Measurements from ENCODE around the gene PLA2G4D.

The PLA2G4D gene

GRCh38 chr15:42080186-42080918 lies 14.0 kb downstream of the PLA2G4D start:
- Histone ChIP-seq H3K27me3 (ENCODE audit: insufficient read depth, low read depth, severe bottlenecking) (no peaks in the 10 kb centered on the region), H3K4me3 (ENCODE audit: low read depth, low read length) (no peak overlapping the region), H3K9me3 (ENCODE audit: severe bottlenecking) (no peaks in the 10 kb centered on the region), H3K27ac (no peak overlapping the region), H3K36me3 (no peaks in the 10 kb centered on the region)
- no peak for DNase-seq
- TF ChIP-seq CTCF (IDR thresholded peaks at IDR 0.05; ENCODE audit: low read depth, low read length): no peak

- no peaks in the 10 kb centered on the region for H3K36me3 ChIP-seq
- DNase-seq: no peak
- TF ChIP-seq CTCF (IDR thresholded peaks at IDR 0.05; ENCODE audit: low read depth, low read length): no peak
- no peaks in the 10 kb centered on the region for H3K9me3 ChIP-seq (ENCODE audit: severe bottlenecking)
- H3K27ac ChIP-seq: no peak overlapping the region
- H3K4me3 ChIP-seq (ENCODE audit: low read depth, low read length): no peak overlapping the region
- H3K27me3 ChIP-seq (ENCODE audit: insufficient read depth, low read depth, severe bottlenecking): no peaks in the 10 kb centered on the region
These were observed 14.9 kb downstream of the PLA2G4D start for GRCh38 chr15:42079401-42079908.

GRCh38 chr15:42078903-42079302 lies 15.5 kb downstream of the PLA2G4D start:
- Histone ChIP-seq H3K36me3 (no peaks in the 10 kb centered on the region), H3K9me3 (ENCODE audit: severe bottlenecking) (no peaks in the 10 kb centered on the region), H3K27me3 (ENCODE audit: insufficient read depth, low read depth, severe bottlenecking) (no peaks in the 10 kb centered on the region), H3K27ac (no peak overlapping the region), H3K4me3 (ENCODE audit: low read depth, low read length) (no peak overlapping the region)
- no peak for TF ChIP-seq CTCF (IDR thresholded peaks at IDR 0.05; ENCODE audit: low read depth, low read length)
- no peak for DNase-seq

GRCh38 chr15:42077689-42078088 lies 16.7 kb downstream of the PLA2G4D start:
- no peaks in the 10 kb centered on the region for H3K27me3 ChIP-seq (ENCODE audit: insufficient read depth, low read depth, severe bottlenecking)
- no peak overlapping the region for H3K27ac ChIP-seq
- no peak overlapping the region for H3K4me3 ChIP-seq (ENCODE audit: low read depth, low read length)
- H3K9me3 ChIP-seq (ENCODE audit: severe bottlenecking): no peaks in the 10 kb centered on the region
- no peak for DNase-seq
- H3K36me3 ChIP-seq: no peaks in the 10 kb centered on the region
- no peak for TF ChIP-seq CTCF (IDR thresholded peaks at IDR 0.05; ENCODE audit: low read depth, low read length)

- DNase-seq: no peak
- H3K27ac ChIP-seq: no peak overlapping the region
- H3K36me3 ChIP-seq: no peaks in the 10 kb centered on the region
These were observed 20.9 kb downstream of the PLA2G4D start for GRCh38 chr15:42073418-42073817.

More at GRCh38 chr15:42073418-42073817, 20.9 kb downstream of the PLA2G4D start:
- Histone ChIP-seq H3K4me3 (ENCODE audit: low read depth, low read length) (no peak overlapping the region), H3K9me3 (ENCODE audit: severe bottlenecking) (no peaks in the 10 kb centered on the region), H3K27me3 (ENCODE audit: insufficient read depth, low read depth, severe bottlenecking) (no peaks in the 10 kb centered on the region)
- no peak for TF ChIP-seq CTCF (IDR thresholded peaks at IDR 0.05; ENCODE audit: low read depth, low read length)

All from WERI-Rb-1 (cell line).